ENCODE results near the gene VAMP7.
A peak's percentile ranks its signal among the peaks of the same experiment; 100 is the strongest.
"Not testable (repeated sequence)": the region's sequence is repeated elsewhere in the genome, so short reads cannot be mapped to it uniquely, and the experiment has no call there.

VAMP7 gene, protein sequence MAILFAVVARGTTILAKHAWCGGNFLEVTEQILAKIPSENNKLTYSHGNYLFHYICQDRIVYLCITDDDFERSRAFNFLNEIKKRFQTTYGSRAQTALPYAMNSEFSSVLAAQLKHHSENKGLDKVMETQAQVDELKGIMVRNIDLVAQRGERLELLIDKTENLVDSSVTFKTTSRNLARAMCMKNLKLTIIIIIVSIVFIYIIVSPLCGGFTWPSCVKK

GRCh38 chrX:155881158-155881993, at the start of gene VAMP7:
VAMP7 (plus strand) TSS chrX:155881345; CDS start chrX:155889467, 8,122 bp downstream.
- DNase-seq, result peak in 55 of 56 donors; percentile 8 to 88 (median 75)

DNA sequence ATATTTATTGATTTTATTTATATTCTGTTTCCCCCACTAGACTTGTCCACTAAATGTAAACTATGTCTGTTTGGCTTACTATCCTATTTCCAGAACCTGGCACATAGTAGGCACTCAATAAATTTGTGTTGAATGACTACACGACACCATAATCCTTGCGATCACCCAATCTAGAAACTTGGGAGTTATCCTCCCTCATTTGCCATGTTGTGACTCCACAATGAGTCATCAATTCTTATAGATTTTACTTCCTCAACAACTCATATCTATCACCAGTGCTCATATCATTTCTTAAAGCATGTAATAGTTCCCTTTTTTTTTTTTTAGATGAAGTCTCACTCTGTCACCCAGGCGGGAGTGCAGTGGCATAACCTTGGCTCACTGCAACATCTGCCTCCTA, 39.9 kb upstream of the VAMP7 start:
- no peak for DNase-seq

- not testable (repeated sequence) for DNase-seq
These were observed 29.4 kb upstream of the VAMP7 start for GRCh38 chrX:155851786-155852185.

DNA sequence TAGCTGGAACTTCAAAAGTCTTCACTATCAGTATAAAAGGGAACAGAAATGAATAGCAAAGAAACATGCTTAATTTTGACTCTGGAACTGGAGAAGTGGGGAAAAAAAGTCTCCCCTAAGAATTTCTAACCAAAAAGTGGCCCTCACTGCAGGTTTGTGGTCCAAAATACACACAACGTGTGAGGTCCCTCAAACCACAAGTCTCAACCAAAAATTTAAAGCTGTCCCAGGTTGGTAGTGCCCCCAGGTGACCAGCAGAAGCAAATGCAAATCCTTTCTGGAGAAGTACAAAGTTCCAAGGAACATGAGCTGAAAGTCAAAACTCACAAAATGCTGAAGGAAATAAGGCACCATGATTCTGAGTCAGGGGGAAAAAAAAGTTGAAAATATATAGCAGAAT, 23.6 kb upstream of the VAMP7 start:
- DNase-seq, result no peak

- no peak for DNase-seq
These were observed 16.5 kb upstream of the VAMP7 start for GRCh38 chrX:155864655-155865054.

GRCh38 chrX:155865193-155865592, 16.0 kb upstream of the VAMP7 start:
- DNase-seq, result no peak

DNA sequence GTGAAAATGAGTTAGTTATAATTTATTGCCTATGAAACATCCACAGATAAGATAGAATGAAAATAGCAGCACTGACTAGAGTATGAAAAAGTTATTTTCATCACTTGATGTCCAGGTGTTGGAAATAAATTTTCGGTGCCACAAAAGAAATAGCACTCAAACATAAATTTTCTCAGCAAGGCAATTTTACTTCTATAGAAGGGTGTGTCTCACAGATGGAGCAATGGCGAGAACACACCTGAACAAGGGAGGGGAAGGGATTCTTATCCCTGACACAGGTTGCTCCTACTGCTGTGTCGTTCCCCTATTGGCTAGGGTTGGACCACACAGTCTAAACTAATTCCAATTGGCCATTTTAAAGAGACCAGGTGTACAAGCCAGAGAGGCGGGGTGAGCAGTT, 13.3 kb upstream of the VAMP7 start:
- DNase-seq, result no peak

- DNase-seq, result no peak
These were observed 10.2 kb upstream of the VAMP7 start for GRCh38 chrX:155870958-155871357.

- no peak for DNase-seq
These were observed 9.2 kb upstream of the VAMP7 start for GRCh38 chrX:155871934-155872333.

DNA sequence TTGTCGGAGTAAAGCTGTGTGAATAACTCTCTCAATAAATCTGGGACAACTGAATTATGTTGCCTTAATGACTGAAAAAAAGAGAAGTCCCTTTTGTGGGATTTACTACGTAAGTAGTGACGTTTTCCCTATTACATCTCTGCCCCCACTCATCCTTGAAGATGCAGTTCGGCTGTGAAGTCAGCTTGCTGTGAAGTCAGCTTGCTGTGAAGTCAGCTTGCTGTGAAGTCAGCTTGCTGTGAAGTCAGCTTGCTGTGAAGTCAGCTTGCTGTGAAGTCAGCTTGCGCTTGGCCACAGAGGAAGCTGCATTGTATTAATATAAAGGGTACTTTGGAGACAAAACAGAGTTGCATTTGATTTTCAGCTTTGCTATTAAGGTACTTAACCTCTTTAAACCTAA, 8.0 kb upstream of the VAMP7 start:
- DNase-seq, result no peak

- peak in 1 of 56 donors; percentile 3 for DNase-seq
These were observed 6.4 kb upstream of the VAMP7 start for GRCh38 chrX:155874571-155875244.

DNA sequence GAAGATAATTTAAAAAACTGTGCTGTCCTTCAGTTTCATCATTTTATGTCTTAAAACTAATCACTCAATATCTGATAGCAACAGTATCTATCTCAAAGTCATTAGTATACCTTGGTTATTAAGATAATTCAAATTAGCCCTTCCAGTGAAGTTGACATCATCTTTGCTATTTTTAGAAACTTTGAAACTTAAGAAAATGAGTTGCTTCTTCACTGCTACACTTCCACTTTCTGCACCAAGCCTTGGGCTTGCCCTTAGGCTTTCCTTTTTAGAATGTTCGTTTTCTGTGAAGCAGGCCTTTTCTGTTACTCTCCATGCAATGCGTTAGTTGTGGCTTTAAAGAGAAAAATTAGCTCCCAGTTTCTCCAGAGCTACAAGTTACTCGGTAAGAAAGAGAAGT, 4.4 kb upstream of the VAMP7 start:
- no peak for DNase-seq

- DNase-seq, result no peak
These were observed 3.9 kb upstream of the VAMP7 start for GRCh38 chrX:155877288-155877687.

DNA sequence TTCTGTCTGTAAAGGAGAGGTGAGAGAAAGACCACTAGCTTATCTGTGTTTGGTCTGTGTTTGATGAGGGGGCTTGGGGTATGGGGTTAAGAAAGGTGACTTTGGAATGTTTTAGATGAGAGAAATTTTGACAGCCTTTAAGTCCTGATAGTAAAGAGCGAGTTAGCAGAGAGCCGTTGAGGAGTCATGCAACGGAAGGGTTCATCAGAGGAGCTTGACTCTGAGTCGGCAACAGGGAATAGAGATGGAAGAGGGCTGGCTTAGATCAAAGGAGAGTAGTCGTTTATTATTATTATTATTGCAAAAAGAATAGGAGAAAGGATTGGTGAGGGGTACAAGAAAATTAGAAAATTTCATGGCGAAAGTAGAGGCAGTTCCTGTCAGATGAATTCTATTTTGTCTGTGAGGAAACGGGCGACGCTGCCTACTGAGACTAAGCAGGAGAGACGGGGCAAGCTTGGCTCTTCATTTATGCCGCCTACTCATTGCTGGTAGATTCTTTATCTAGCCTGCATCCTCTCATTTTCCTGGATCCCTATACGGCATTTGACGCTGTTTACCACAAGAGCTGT, 473 bp upstream of the VAMP7 start:
- no peak for DNase-seq

DNA sequence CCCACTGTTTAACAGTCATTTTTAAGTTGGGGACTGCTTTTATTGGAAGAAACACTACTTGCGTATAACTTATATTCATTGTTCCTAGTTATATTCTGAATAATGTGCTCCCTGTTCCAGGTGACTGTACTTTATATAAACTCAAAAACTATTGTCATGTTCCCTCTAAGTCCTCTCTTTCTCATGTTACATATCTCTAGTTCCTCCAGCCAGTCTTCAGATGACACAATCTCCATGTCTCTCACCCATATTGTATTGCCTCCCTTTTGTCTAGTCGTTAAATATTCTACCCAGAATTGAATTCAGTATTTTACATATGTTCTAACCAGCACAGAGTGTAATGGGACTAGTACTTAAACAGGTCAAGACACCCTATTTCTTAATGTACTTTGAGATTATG, 5.3 kb downstream of the VAMP7 start:
- no peak for DNase-seq

- no peak for DNase-seq
These were observed 7.0 kb downstream of the VAMP7 start for GRCh38 chrX:155888139-155888538.

- no peak for DNase-seq
These were observed 8.2 kb downstream of the VAMP7 start for GRCh38 chrX:155889328-155889727.

DNA sequence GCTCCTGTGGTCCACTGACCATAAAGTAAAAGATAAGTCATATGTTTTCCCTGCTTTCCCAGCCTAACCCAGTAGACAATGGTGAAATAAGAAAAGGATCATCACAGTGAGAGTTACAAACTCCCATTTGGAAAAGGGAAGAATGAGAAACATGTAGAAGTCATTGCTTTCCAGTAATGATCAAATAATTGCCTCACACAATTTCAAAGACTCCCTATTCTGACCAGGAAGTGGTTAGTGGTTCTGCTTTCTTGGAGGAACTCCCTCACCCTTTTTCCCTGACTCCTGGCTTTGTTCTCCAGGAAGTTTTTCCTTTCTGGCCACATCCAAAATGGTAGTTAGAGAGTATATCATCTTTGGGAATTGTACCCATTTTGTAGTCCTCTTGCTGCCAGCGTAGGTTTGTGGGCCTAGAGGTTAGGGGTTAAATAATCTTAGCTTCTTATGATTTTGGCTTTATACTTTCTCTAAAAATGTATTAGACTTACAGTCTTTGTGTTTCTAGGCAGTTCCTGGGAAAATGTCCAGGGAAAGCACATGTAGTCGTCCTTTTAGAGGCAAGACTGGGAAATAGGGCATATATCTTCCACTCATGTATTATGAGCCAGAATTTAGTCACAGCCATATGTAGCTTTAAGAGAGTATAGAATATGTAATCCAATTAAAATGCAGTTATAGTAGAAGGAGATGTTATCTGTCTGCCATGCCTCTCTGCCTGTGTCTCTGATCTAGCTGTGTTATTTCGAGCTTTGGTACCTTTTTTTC, 10.5 kb downstream of the VAMP7 start:
- no peak for DNase-seq

- no peak for DNase-seq
These were observed 12.4 kb downstream of the VAMP7 start for GRCh38 chrX:155893521-155893920.

DNA sequence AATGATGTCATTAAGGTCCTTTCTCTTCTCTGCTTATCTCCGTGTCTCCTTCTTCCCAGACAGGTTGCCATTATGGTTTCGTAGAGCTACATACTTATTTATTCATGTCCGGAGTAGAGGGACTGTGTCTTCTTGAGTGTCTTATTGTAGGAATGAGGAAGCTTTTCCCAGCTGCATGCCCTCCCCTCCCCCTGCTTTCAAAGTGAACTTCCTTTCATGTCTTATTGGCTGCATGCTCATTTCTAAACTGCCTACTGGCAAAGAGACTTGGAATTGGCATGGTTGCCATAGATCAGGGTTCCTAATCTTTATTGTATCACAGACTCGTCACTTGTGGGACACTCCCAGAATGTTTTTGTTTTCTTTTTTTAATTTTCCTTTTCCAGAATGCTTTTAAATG, 15.4 kb downstream of the VAMP7 start:
- no peak for DNase-seq

DNA sequence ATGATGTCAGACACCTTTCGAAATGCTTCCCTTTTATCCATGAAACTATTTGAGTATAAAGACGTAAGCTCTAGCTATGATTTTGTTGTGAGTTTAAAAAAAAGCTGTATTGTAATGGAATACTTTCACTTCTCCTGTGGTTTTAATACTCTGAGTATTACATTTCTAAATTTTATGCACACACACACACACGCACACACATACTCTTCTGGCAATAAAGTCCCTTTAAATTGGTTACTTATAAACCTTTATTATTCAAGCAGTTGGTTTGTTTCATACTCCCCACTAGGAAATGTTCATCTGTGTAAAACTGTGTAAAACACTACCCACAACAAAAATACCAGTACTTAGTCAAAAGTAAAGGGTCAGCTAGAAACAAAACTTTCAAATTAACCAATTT, 18.2 kb downstream of the VAMP7 start:
- no peak for DNase-seq
